Breast epithelium (tissue), 4 donors: ENCODE data around the gene IAH1. TPM values are rescaled to one million over a fixed set of nuclear protein-coding genes. Genes with fewer than 3 reads are reported as not detected.

Experiments used
- DNase-seq, 2 donors: peaks; one replicate each; pipeline ENCODE4 v3.0.0-alpha.2; 2019; ENCODE audit warnings: low spot score in 2 of 2
- H3K27ac ChIP-seq, 2 donors: fragments of 200-600 bp; sonication (generic) in 1 of 2; one replicate each; pipeline ENCODE4 v1.5.1; 2016 to 2019; ENCODE audit warnings: mild to moderate bottlenecking in 1 of 2
- H3K27me3 ChIP-seq, 2 donors: fragments of 200-600 bp; sonication (generic) in 1 of 2; one replicate each; pipeline versions ENCODE4 v1.5.1 to v1.6.0; 2017 to 2019; ENCODE audit warnings: control low read depth in 1 of 2, mild to moderate bottlenecking in 1 of 2
- H3K36me3 ChIP-seq: fragments of 200-600 bp; one replicate; pipeline ENCODE4 v1.5.1; 2019
- H3K4me1 ChIP-seq, 2 donors: fragments of 200-600 bp; sonication (generic); one replicate each; pipeline ENCODE4 v1.5.1; 2016 to 2019; ENCODE audit warnings: control low read depth in 1 of 2
- H3K4me3 ChIP-seq, 3 donors: fragments of 200-600 bp; sonication (generic); 1 replicate in 2 of 3; 2 replicates in 1 of 3; pipeline ENCODE4 v1.5.1; 2016 to 2019; ENCODE audit warnings: mild to moderate bottlenecking in 3 of 3, moderate library complexity in 2 of 3
- H3K9me3 ChIP-seq, 2 donors: fragments of 200-600 bp; sonication (generic) in 1 of 2; one replicate each; pipeline ENCODE4 v1.5.1; 2016 to 2019; ENCODE audit warnings: control low read depth in 1 of 2
- CTCF ChIP-seq, 3 donors: fragments of 450-650 bp; IDR thresholded peaks; one replicate each; pipeline ENCODE4 v1.5.1; 2016 to 2017; ENCODE audit warnings: antibody characterized with exemption in 3 of 3, mild to moderate bottlenecking in 3 of 3, moderate library complexity in 3 of 3
- POLR2A ChIP-seq: fragments of 450-650 bp; IDR thresholded peaks from one replicate; pipeline ENCODE4 v1.6.1; 2016; ENCODE audit warnings: antibody characterized with exemption, mild to moderate bottlenecking, moderate library complexity
- POLR2AphosphoS5 ChIP-seq, 3 donors: sonication (generic); formaldehyde crosslinking; IDR thresholded peaks; one replicate each; pipeline ENCODE4 v1.6.1; 2017; ENCODE audit warnings: antibody characterized with exemption in 3 of 3
- intact Hi-C: fragments of 100-400 bp; cut with DNase I; formaldehyde crosslinking; loops from one replicate; pipeline ENCODE4 v1.15.1; 2023; ENCODE audit warnings: low total_unique reads
- total RNA-seq, 3 donors: library from RNA; depleted of rRNA; stranded (reverse); fragments of >200 nt; gene quantifications; one replicate each; pipeline ENCODE4 v1.1.0, GENCODE V29; 2016

The IAH1 gene
- total RNA-seq, 3 donors from 2014 or later = 39.5 to 84.7 (median 54.7) TPM

GRCh38 chr2:9472511-9472910 is 1.8 kb upstream of the IAH1 start:
- DNase-seq = no peak
- H3K4me3 ChIP-seq = no peak overlapping the region
- TF ChIP-seq CTCF (IDR thresholded peaks at IDR 0.05) = no peak
- peaks cover 0 to 3% of the 10 kb centered on the region in 2 donors for H3K4me1 ChIP-seq
- H3K27ac ChIP-seq = no peak overlapping the region
- H3K9me3 ChIP-seq = no peaks in the 10 kb centered on the region
- intact Hi-C loops = no loop called here
- H3K27me3 ChIP-seq = no peaks in the 10 kb centered on the region
- no peaks in the 10 kb centered on the region for H3K36me3 ChIP-seq

GRCh38 chr2:9473308-9473984 is 905 bp upstream of the IAH1 start:
- intact Hi-C loops = no loop called here
- no peak for DNase-seq
- Histone ChIP-seq H3K27ac (peak overlapping the region; percentile 83 to 86), H3K4me1 (peaks cover 0 to 3% of the 10 kb centered on the region in 2 donors), H3K36me3 (no peaks in the 10 kb centered on the region), H3K27me3 (no peaks in the 10 kb centered on the region), H3K9me3 (no peaks in the 10 kb centered on the region), H3K4me3 (peak overlapping the region; percentile 70 to 90 (median 82))
- TF ChIP-seq CTCF (IDR thresholded peaks at IDR 0.05) (peak; percentile 38 to 45 (median 42)), POLR2AphosphoS5 (IDR thresholded peaks at IDR 0.05) (no peak)

GRCh38 chr2:9473985-9474360 is 378 bp upstream of the IAH1 start:
- peaks cover 0 to 3% of the 10 kb centered on the region in 2 donors for H3K4me1 ChIP-seq
- intact Hi-C loops = no loop called here
- no peaks in the 10 kb centered on the region for H3K9me3 ChIP-seq
- H3K4me3 ChIP-seq = peak overlapping the region; percentile 70 to 90 (median 82)
- no peaks in the 10 kb centered on the region for H3K27me3 ChIP-seq
- no peak for TF ChIP-seq POLR2AphosphoS5 (IDR thresholded peaks at IDR 0.05)
- no peak for TF ChIP-seq CTCF (IDR thresholded peaks at IDR 0.05)
- no peak for TF ChIP-seq POLR2A
- H3K27ac ChIP-seq = peak overlapping the region; percentile 83 to 86
- DNase-seq = peak; percentile 34 to 55
- no peaks in the 10 kb centered on the region for H3K36me3 ChIP-seq

GRCh38 chr2:9477914-9478313 is 3.6 kb downstream of the IAH1 start:
- Histone ChIP-seq H3K27me3 (no peaks in the 10 kb centered on the region), H3K9me3 (no peaks in the 10 kb centered on the region), H3K4me3 (no peak overlapping the region), H3K36me3 (no peaks in the 10 kb centered on the region), H3K4me1 (peaks cover 0 to 3% of the 10 kb centered on the region in 2 donors), H3K27ac (no peak overlapping the region)
- intact Hi-C loops = no loop called here
- DNase-seq = no peak
- no peak for TF ChIP-seq POLR2AphosphoS5 (IDR thresholded peaks at IDR 0.05)
- no peak for TF ChIP-seq CTCF (IDR thresholded peaks at IDR 0.05)
- TF ChIP-seq POLR2A = no peak

GRCh38 chr2:9478526-9478925 is 4.2 kb downstream of the IAH1 start:
- no peak for DNase-seq
- Histone ChIP-seq H3K4me1 (peaks cover 0 to 3% of the 10 kb centered on the region in 2 donors), H3K9me3 (no peaks in the 10 kb centered on the region), H3K27ac (no peak overlapping the region), H3K27me3 (no peaks in the 10 kb centered on the region), H3K4me3 (no peak overlapping the region), H3K36me3 (no peaks in the 10 kb centered on the region)
- intact Hi-C loops = no loop called here
- TF ChIP-seq POLR2AphosphoS5 (IDR thresholded peaks at IDR 0.05) (no peak), POLR2A (no peak), CTCF (IDR thresholded peaks at IDR 0.05) (no peak)
